B cell (primary cell): ENCODE results near the gene ADD3. TPM values are rescaled to one million over a fixed set of nuclear protein-coding genes. Genes with fewer than 3 reads are reported as not detected.

Experiments used
- ATAC-seq: fragments of 200-7000 bp; cut with Tn5 transposase; one replicate; pipeline ENCODE4 v1.10.0; 2021; ENCODE audit warnings: low read depth, mild to moderate bottlenecking, moderate number of reproducible peaks, moderate library complexity
- CTCF ChIA-PET: fragments of 350-600 bp; sonication (Branson Sonifier 250); formaldehyde crosslinking; loops from one replicate; lab custom pipeline; 2021; ENCODE audit warnings: antibody characterized with exemption, inconsistent platforms; lab: Charles Lee
- POLR2A ChIA-PET: fragments of 350-600 bp; sonication (Branson Sonifier 250); formaldehyde crosslinking; loops from one replicate; lab custom pipeline; 2021; ENCODE audit warnings: antibody characterized with exemption; lab: Charles Lee
- DNase-seq: peaks from one replicate; pipeline ENCODE4 v3.0.0; 2013
- H2AFZ ChIP-seq: 2 replicates; pipeline ENCODE4 v1.6.1; 2012; ENCODE audit warnings: mild to moderate bottlenecking, low read depth, low read length; ENCODE audit not compliant: insufficient read depth, poor library complexity, severe bottlenecking
- H3K27ac ChIP-seq, 2 donors: 1 replicate in 1 of 2; 2 replicates in 1 of 2; pipeline ENCODE4 v1.5.1; 2012 to 2013; ENCODE audit warnings: low read length in 2 of 2, mild to moderate bottlenecking in 2 of 2, moderate library complexity in 1 of 2
- H3K27me3 ChIP-seq, 4 experiments: fragments of 200-600 bp in 1 of 4; sonication (generic) in 1 of 4; replicated peaks in 1 of 4; 1 replicate in 2 of 4; 2 replicates in 2 of 4; pipeline versions ENCODE4 v1.6.1 to v1.7.0; 2013 to 2016; ENCODE audit warnings: low read length in 3 of 4, mild to moderate bottlenecking in 2 of 4, mixed read lengths in 1 of 4, moderate library complexity in 1 of 4; ENCODE audit not compliant: insufficient read depth in 4 of 4, control insufficient read depth in 3 of 4; ENCODE audit errors: control extremely low read depth in 1 of 4
- H3K36me3 ChIP-seq, 2 experiments: replicated peaks in 1 of 2; 1 replicate in 1 of 2; 2 replicates in 1 of 2; pipeline versions ENCODE4 v1.6.1 to v1.7.1; 2013; ENCODE audit warnings: low read length in 1 of 2; ENCODE audit not compliant: insufficient read depth in 2 of 2, control insufficient read depth in 1 of 2; ENCODE audit errors: control extremely low read depth in 1 of 2, extremely low read depth in 1 of 2
- H3K4me1 ChIP-seq, 2 donors: fragments of 200-600 bp in 1 of 2; sonication (generic) in 1 of 2; 1 replicate in 1 of 2; 2 replicates in 1 of 2; pipeline versions ENCODE4 v1.5.1 to v1.6.1; 2013 to 2017; ENCODE audit warnings: low read length in 2 of 2; ENCODE audit not compliant: control insufficient read depth in 2 of 2, insufficient read depth in 2 of 2
- H3K4me2 ChIP-seq: replicated peaks from 2 replicates; pipeline ENCODE3; 2012; ENCODE audit warnings: mild to moderate bottlenecking, low read depth, low read length; ENCODE audit not compliant: poor library complexity, severe bottlenecking
- H3K4me3 ChIP-seq, 5 experiments: fragments of 200-600 bp in 1 of 5; sonication (generic) in 1 of 5; 1 replicate in 3 of 5; 2 replicates in 2 of 5; pipeline versions ENCODE4 v1.5.1 to v1.7.0; 2011 to 2016; ENCODE audit warnings: low read length in 4 of 5, mild to moderate bottlenecking in 4 of 5, low read depth in 2 of 5, control low read depth in 1 of 5, moderate library complexity in 1 of 5; ENCODE audit not compliant: insufficient read depth in 1 of 5; ENCODE audit errors: control extremely low read depth in 1 of 5, extremely low read depth in 1 of 5
- H3K79me2 ChIP-seq: fragments of 200-600 bp; sonication (generic); one replicate; pipeline ENCODE4 v1.6.0; 2016; ENCODE audit warnings: low read length; ENCODE audit not compliant: control insufficient read depth, insufficient read depth
- H3K9ac ChIP-seq: fragments of 200-600 bp; sonication (generic); 2 replicates; pipeline ENCODE4 v1.6.1; 2017; ENCODE audit warnings: mild to moderate bottlenecking, low read length, moderate library complexity
- H3K9me3 ChIP-seq, 3 donors: one replicate each; pipeline versions ENCODE4 v1.6.1 to v1.7.1; 2013; ENCODE audit warnings: low read length in 2 of 3; ENCODE audit not compliant: control insufficient read depth in 2 of 3, insufficient read depth in 1 of 3; ENCODE audit errors: control extremely low read depth in 1 of 3
- H4K20me1 ChIP-seq: 2 replicates; pipeline ENCODE4 v1.6.0; 2012; ENCODE audit warnings: mild to moderate bottlenecking, low read length; ENCODE audit not compliant: insufficient read depth, control insufficient read depth, poor library complexity, severe bottlenecking
- H3K27ac Mint-ChIP-seq: one replicate; pipeline ENCODE4 v1.8.0; 2021; ENCODE audit warnings: mixed read lengths
- H3K27me3 Mint-ChIP-seq: one replicate; pipeline ENCODE4 v1.8.0; 2021; ENCODE audit warnings: mixed read lengths
- H3K4me1 Mint-ChIP-seq: one replicate; pipeline ENCODE4 v1.8.0; 2021; ENCODE audit warnings: mixed read lengths
- H3K4me3 Mint-ChIP-seq: one replicate; pipeline ENCODE4 v1.8.0; 2021; ENCODE audit warnings: mixed read lengths
- H3K9me3 Mint-ChIP-seq: one replicate; pipeline ENCODE4 v1.8.0; 2022; ENCODE audit warnings: mixed read lengths; ENCODE audit not compliant: insufficient read depth
- CTCF ChIP-seq: fragments of 200-600 bp; IDR thresholded peaks from one replicate; pipeline ENCODE4 v1.8.0; 2022; ENCODE audit warnings: antibody characterized with exemption, mild to moderate bottlenecking
- EZH2 ChIP-seq: IDR thresholded peaks from 2 replicates; pipeline ENCODE4 v1.6.1; 2012; ENCODE audit warnings: borderline replicate concordance, low read depth, mild to moderate bottlenecking, moderate library complexity, low read length; ENCODE audit not compliant: insufficient read depth, poor library complexity, severe bottlenecking
- WGBS: methylation state at CpG from one replicate; pipeline ENCODE4 v1.1.5; 2013; ENCODE audit warnings: missing lambda C conversion rate; ENCODE audit not compliant: insufficient coverage; 5-methylcytosine and 5-hydroxymethylcytosine counted together
- intact Hi-C: fragments of 100-400 bp; cut with micrococcal nuclease; formaldehyde crosslinking; loops from one replicate; pipeline ENCODE4 v1.10.0; 2022
- polyA plus RNA-seq: library from polyadenylated mRNA; depleted of rRNA; stranded (reverse); fragments of >200 nt; gene quantifications from 2 replicates; pipeline ENCODE4 v1.2.3, GENCODE V29; 2012
- total RNA-seq, 2 donors: library from RNA; stranded (reverse); fragments of 120-200 nt in 1 of 2; gene quantifications; 1 replicate in 1 of 2; 2 replicates in 1 of 2; pipeline versions ENCODE4 v1.2.3 to v1.2.4, GENCODE V29; 2013 to 2022

Gene ADD3
- total and polyA plus RNA-seq, 2 donors (not counting 1 experiment from before 2014, with no cell fraction given), result 156 to 185 TPM

- H3K4me1 ChIP-seq, result peaks cover 2 to 11% of the 10 kb centered on the region in 2 donors
Measured at GRCh38 chr10:110091830-110092229, 84.0 kb downstream of the ADD3 start.

GRCh38 chr10:110093722-110094121 lies 85.9 kb downstream of the ADD3 start:
- H3K27me3 Mint-ChIP-seq, result no peaks in the 10 kb centered on the region
- intact Hi-C loops, result no loop called here
- no peaks in the 10 kb centered on the region for H3K27me3 ChIP-seq
- DNase-seq (no peak), ATAC-seq (no peak)
- H3K4me3 Mint-ChIP-seq, result no peak overlapping the region
- peaks cover 98% of the 10 kb centered on the region for H3K79me2 ChIP-seq
- no CpG with 5 or more reads among the region's 2 CpGs for WGBS
- H3K9ac ChIP-seq, result no peak overlapping the region
- peaks cover 60% of the 10 kb centered on the region for H4K20me1 ChIP-seq
- no peak overlapping the region for H3K27ac ChIP-seq
- H3K4me3 ChIP-seq, result no peak overlapping the region
- peaks cover 2 to 10% of the 10 kb centered on the region in 2 experiments for H3K36me3 ChIP-seq
- H3K9me3 Mint-ChIP-seq, result no peaks in the 10 kb centered on the region
- no peak overlapping the region for H2AFZ ChIP-seq
- H3K27ac Mint-ChIP-seq, result no peak overlapping the region
- peaks cover 57% of the 10 kb centered on the region for H3K4me1 Mint-ChIP-seq
- peaks cover 2 to 9% of the 10 kb centered on the region in 2 donors for H3K4me1 ChIP-seq
- TF ChIP-seq EZH2, result no peak
- no peak for TF ChIP-seq CTCF
- CTCF ChIA-PET, result interaction anchor here (1.2 kb wide), 1 partner anchor 19 kb away, joined by 4 read pairs; no protein-coding TSS in a partner anchor
- no peaks in the 10 kb centered on the region for H3K9me3 ChIP-seq
- H3K4me2 ChIP-seq, result no peak overlapping the region
- POLR2A ChIA-PET, result no interaction called here

More at GRCh38 chr10:110091830-110092229, 84.0 kb downstream of the ADD3 start:
- Histone ChIP-seq H3K4me2 (no peak overlapping the region), H3K4me3 (no peak overlapping the region), H4K20me1 (peaks cover 48% of the 10 kb centered on the region), H3K36me3 (peaks cover 2 to 10% of the 10 kb centered on the region in 2 experiments), H3K79me2 (peaks cover 98% of the 10 kb centered on the region), H2AFZ (no peak overlapping the region), H3K9ac (no peak overlapping the region), H3K27ac (no peak overlapping the region), H3K27me3 (no peaks in the 10 kb centered on the region), H3K9me3 (no peaks in the 10 kb centered on the region)
- POLR2A ChIA-PET, result no interaction called here
- Mint-ChIP-seq H3K9me3 (no peaks in the 10 kb centered on the region), H3K27me3 (no peaks in the 10 kb centered on the region), H3K4me3 (no peak overlapping the region), H3K27ac (no peak overlapping the region), H3K4me1 (peaks cover 66% of the 10 kb centered on the region)
- TF ChIP-seq CTCF (no peak), EZH2 (no peak)
- DNase-seq (no peak), ATAC-seq (no peak)
- CTCF ChIA-PET, result no interaction called here
- intact Hi-C loops, result no loop called here
- WGBS, result no CpG with 5 or more reads among the region's 2 CpGs
